GM23338 (cell line): ENCODE data around the gene NAPB. TPM values are rescaled to one million over a fixed set of nuclear protein-coding genes. Genes with fewer than 3 reads are reported as not detected.

ENCODE experiments used
- CREB1 ChIP-seq: fragments of 250-450 bp; sonication (Bioruptor Pico); IDR thresholded peaks from 2 replicates; pipeline ENCODE4 v1.5.0; 2020; ENCODE audit warnings: low read depth, mild to moderate bottlenecking, moderate library complexity
- EZH2 ChIP-seq: fragments of 200-600 bp; sonication (generic); IDR thresholded peaks from one replicate; pipeline ENCODE4 v1.8.0; 2017; ENCODE audit warnings: antibody characterized with exemption, mild to moderate bottlenecking, low read depth; ENCODE audit not compliant: unreplicated experiment
- EZH2phosphoT487 ChIP-seq: fragments of 200-600 bp; sonication (generic); IDR thresholded peaks from one replicate; pipeline ENCODE4 v1.8.1; 2018; ENCODE audit warnings: antibody characterized with exemption; ENCODE audit not compliant: unreplicated experiment
- JUNB ChIP-seq: IDR thresholded peaks from one replicate; pipeline ENCODE4 v1.6.1; 2016; ENCODE audit warnings: antibody characterized with exemption; ENCODE audit not compliant: unreplicated experiment
- REST ChIP-seq: IDR thresholded peaks from one replicate; pipeline ENCODE4 v1.6.1; 2018; ENCODE audit warnings: antibody characterized with exemption; ENCODE audit not compliant: unreplicated experiment
- STAT1 ChIP-seq: IDR thresholded peaks from one replicate; pipeline ENCODE4 v1.6.1; 2016; ENCODE audit warnings: antibody characterized with exemption; ENCODE audit not compliant: unreplicated experiment
- ZNF331 ChIP-seq: fragments of 250-450 bp; sonication (Bioruptor Pico); IDR thresholded peaks from 2 replicates; pipeline ENCODE4 v1.5.0; 2020; ENCODE audit warnings: low read depth, mild to moderate bottlenecking, moderate library complexity
- ZNF462 ChIP-seq: fragments of 250-450 bp; sonication (Bioruptor Pico); IDR thresholded peaks from 2 replicates; pipeline ENCODE4 v1.5.0; 2020; ENCODE audit warnings: mild to moderate bottlenecking, moderate library complexity
- polyA plus RNA-seq: library from polyadenylated mRNA; unstranded; fragments of >200 nt; fragmentation: Nextera tagmentation; extraction: Ambion mirVana; gene quantifications from 2 replicates; pipeline ENCODE4 v1.2.1, GENCODE V29; 2016
- total RNA-seq: library from RNA; depleted of rRNA; stranded (reverse); fragments of >200 nt; shearing (Covaris generic); gene quantifications from 2 replicates; pipeline ENCODE4 v1.2.3, GENCODE V29; 2014

NAPB gene
- total and polyA plus RNA-seq, 2 experiments from 2014 or later = 7.3 to 18.1 TPM

GRCh38 chr20:23401051-23401450, 20.2 kb downstream of the NAPB start (continued):
- TF ChIP-seq ZNF462 (CRISPR knock-in tag) = no peak
- no peak for TF ChIP-seq REST
- TF ChIP-seq STAT1 = no peak
- TF ChIP-seq JUNB = no peak
- no peak for TF ChIP-seq EZH2
- no peak for TF ChIP-seq CREB1
- no peak for TF ChIP-seq ZNF331
- no peak for TF ChIP-seq EZH2phosphoT487
